GM23338 (cell line): ENCODE results near the gene POLR2L. TPM values are rescaled to one million over a fixed set of nuclear protein-coding genes. Genes with fewer than 3 reads are reported as not detected.

Experiments used
- ATAC-seq: fragments of 200-7000 bp; cut with Tn5 transposase; 3 replicates; pipeline ENCODE4 v1.9.1; 2020
- DNase-seq: peaks from one replicate; pipeline ENCODE4 v3.0.0-alpha.2; 2015; ENCODE audit warnings: low spot score
- H2AFZ ChIP-seq: fragments of 200-600 bp; sonication (generic); 2 replicates; pipeline ENCODE4 v1.8.0; 2016; ENCODE audit warnings: antibody characterized with exemption, mild to moderate bottlenecking, moderate library complexity
- H3F3A ChIP-seq: fragments of 200-600 bp; sonication (generic); replicated peaks from 2 replicates; pipeline ENCODE4 v1.8.0; 2017; ENCODE audit warnings: antibody characterized with exemption, mixed run types, low read depth
- H3K27ac ChIP-seq: fragments of 200-600 bp; sonication (generic); 2 replicates; pipeline ENCODE4 v1.6.1; 2016; ENCODE audit warnings: low read depth
- H3K27me3 ChIP-seq: fragments of 200-600 bp; sonication (generic); 2 replicates; pipeline ENCODE4 v1.8.0; 2016; ENCODE audit warnings: mild to moderate bottlenecking, mixed run types, moderate library complexity; ENCODE audit not compliant: insufficient read depth
- H3K36me3 ChIP-seq: fragments of 200-600 bp; sonication (generic); 2 replicates; pipeline ENCODE4 v1.8.0; 2016; ENCODE audit warnings: mild to moderate bottlenecking; ENCODE audit not compliant: insufficient read depth
- H3K4me1 ChIP-seq: fragments of 200-600 bp; sonication (generic); 2 replicates; pipeline ENCODE4 v1.8.0; 2016; ENCODE audit warnings: mild to moderate bottlenecking, moderate library complexity; ENCODE audit not compliant: insufficient read depth
- H3K4me2 ChIP-seq: fragments of 200-600 bp; sonication (generic); 2 replicates; pipeline ENCODE4 v1.7.1; 2017; ENCODE audit warnings: mixed run types
- H3K4me3 ChIP-seq: fragments of 200-600 bp; sonication (generic); 2 replicates; pipeline ENCODE4 v1.6.1; 2016; ENCODE audit warnings: mixed run types
- H3K79me2 ChIP-seq: fragments of 200-600 bp; sonication (generic); replicated peaks from 2 replicates; pipeline ENCODE4 v1.8.0; 2017; ENCODE audit warnings: mild to moderate bottlenecking; ENCODE audit not compliant: insufficient read depth
- H3K9me2 ChIP-seq: fragments of 200-600 bp; sonication (generic); 2 replicates; pipeline ENCODE4 v1.8.0; 2017; ENCODE audit not compliant: insufficient read depth
- H4K20me1 ChIP-seq: fragments of 200-600 bp; sonication (generic); replicated peaks from 2 replicates; pipeline ENCODE4 v1.8.0; 2017; ENCODE audit warnings: mild to moderate bottlenecking; ENCODE audit not compliant: insufficient read depth
- H3K27ac Mint-ChIP-seq: 2 replicates; pipeline ENCODE4 v1.8.0; 2020; ENCODE audit warnings: inconsistent platforms, mild to moderate bottlenecking, moderate library complexity, mixed read lengths
- H3K27me3 Mint-ChIP-seq: 3 replicates; pipeline ENCODE4 v1.8.0; 2022; ENCODE audit warnings: low read depth, mild to moderate bottlenecking, moderate library complexity, mixed read lengths, inconsistent platforms; ENCODE audit not compliant: insufficient read depth, poor library complexity
- H3K36me3 Mint-ChIP-seq: 3 replicates; pipeline ENCODE4 v1.8.0; 2021; ENCODE audit warnings: low read depth, mild to moderate bottlenecking, inconsistent platforms, moderate library complexity, mixed read lengths
- H3K4me1 Mint-ChIP-seq: 3 replicates; pipeline ENCODE4 v1.8.0; 2020; ENCODE audit warnings: mild to moderate bottlenecking, inconsistent platforms, mixed read lengths
- H3K4me3 Mint-ChIP-seq: 3 replicates; pipeline ENCODE4 v1.8.0; 2021; ENCODE audit warnings: moderate library complexity, mild to moderate bottlenecking, inconsistent platforms, mixed read lengths
- H3K9me3 Mint-ChIP-seq: 3 replicates; pipeline ENCODE4 v1.8.0; 2020; ENCODE audit warnings: moderate library complexity, mild to moderate bottlenecking, inconsistent platforms, mixed read lengths
- CREB1 ChIP-seq: fragments of 250-450 bp; sonication (Bioruptor Pico); IDR thresholded peaks from 2 replicates; pipeline ENCODE4 v1.5.0; 2020; ENCODE audit warnings: low read depth, mild to moderate bottlenecking, moderate library complexity
- CTCF ChIP-seq, 2 experiments: fragments of 200-600 bp in 1 of 2; sonication (generic) in 1 of 2; conservative IDR thresholded peaks; 2 replicates each; pipeline versions ENCODE4 v1.5.1 to v1.6.1; 2016 to 2017; ENCODE audit warnings: antibody characterized with exemption in 2 of 2, low read depth in 2 of 2, mild to moderate bottlenecking in 2 of 2, moderate library complexity in 1 of 2
- ETS1 ChIP-seq: IDR thresholded peaks from 2 replicates; pipeline ENCODE4 v1.6.1; 2016; ENCODE audit warnings: antibody characterized with exemption
- EZH2 ChIP-seq: fragments of 200-600 bp; sonication (generic); IDR thresholded peaks from one replicate; pipeline ENCODE4 v1.8.0; 2017; ENCODE audit warnings: antibody characterized with exemption, mild to moderate bottlenecking, low read depth; ENCODE audit not compliant: unreplicated experiment
- EZH2phosphoT487 ChIP-seq: fragments of 200-600 bp; sonication (generic); IDR thresholded peaks from one replicate; pipeline ENCODE4 v1.8.1; 2018; ENCODE audit warnings: antibody characterized with exemption; ENCODE audit not compliant: unreplicated experiment
- JUNB ChIP-seq: IDR thresholded peaks from one replicate; pipeline ENCODE4 v1.6.1; 2016; ENCODE audit warnings: antibody characterized with exemption; ENCODE audit not compliant: unreplicated experiment
- ZNF114 ChIP-seq: fragments of 250-450 bp; sonication (Bioruptor Pico); IDR thresholded peaks from 2 replicates; pipeline ENCODE4 v1.5.0; 2020; ENCODE audit warnings: mild to moderate bottlenecking, moderate library complexity
- ZNF331 ChIP-seq: fragments of 250-450 bp; sonication (Bioruptor Pico); IDR thresholded peaks from 2 replicates; pipeline ENCODE4 v1.5.0; 2020; ENCODE audit warnings: low read depth, mild to moderate bottlenecking, moderate library complexity
- ZNF462 ChIP-seq: fragments of 250-450 bp; sonication (Bioruptor Pico); IDR thresholded peaks from 2 replicates; pipeline ENCODE4 v1.5.0; 2020; ENCODE audit warnings: mild to moderate bottlenecking, moderate library complexity
- polyA plus RNA-seq: library from polyadenylated mRNA; unstranded; fragments of >200 nt; fragmentation: Nextera tagmentation; extraction: Ambion mirVana; gene quantifications from 2 replicates; pipeline ENCODE4 v1.2.1, GENCODE V29; 2016
- total RNA-seq: library from RNA; depleted of rRNA; stranded (reverse); fragments of >200 nt; shearing (Covaris generic); gene quantifications from 2 replicates; pipeline ENCODE4 v1.2.3, GENCODE V29; 2014

POLR2L gene
- total and polyA plus RNA-seq, 2 experiments from 2014 or later, result 32.2 to 369 TPM

DNA sequence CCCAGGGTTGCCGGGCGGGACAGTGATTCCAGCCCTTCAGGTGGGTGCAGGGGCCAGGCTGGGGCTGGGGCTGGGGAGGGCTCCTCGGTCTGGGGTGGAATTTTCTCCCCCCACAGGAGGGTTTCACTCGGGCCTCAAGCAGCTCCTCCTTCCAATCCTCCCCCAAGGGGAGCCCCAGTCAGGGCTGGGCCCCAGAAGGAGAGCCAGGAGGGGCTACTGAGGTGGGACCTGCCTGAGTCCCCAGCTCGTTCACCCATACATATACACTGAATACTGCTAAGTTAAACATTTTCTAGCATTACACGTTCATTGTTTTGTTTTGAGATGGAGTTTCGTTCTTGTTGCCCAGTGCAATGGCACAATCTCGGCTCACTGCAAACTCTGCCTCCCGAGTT, 16.1 kb downstream of the POLR2L start:
- peaks cover 7% of the 10 kb centered on the region; the same call in 1 of the 3 replicates for H3K36me3 Mint-ChIP-seq
- no peak overlapping the region for H2AFZ ChIP-seq
- H3K4me3 ChIP-seq, result peak overlapping the region; percentile 82
- H3K27ac Mint-ChIP-seq, result no peak overlapping the region
- peaks cover 6% of the 10 kb centered on the region; the same call in 1 of the 2 replicates for H4K20me1 ChIP-seq
- ATAC-seq, result no peak
- H3K27ac ChIP-seq, result no peak overlapping the region
- H3K79me2 ChIP-seq, result no peaks in the 10 kb centered on the region
- TF ChIP-seq CREB1 (CRISPR knock-in tag), result no peak
- no peaks in the 10 kb centered on the region; the same call in 2 of the 3 replicates for H3K9me3 Mint-ChIP-seq
- H3K9me2 ChIP-seq, result no peaks in the 10 kb centered on the region
- H3K27me3 ChIP-seq, result peaks cover 16% of the 10 kb centered on the region
- peak overlapping the region; percentile 98 for H3K4me2 ChIP-seq
- peaks cover 33% of the 10 kb centered on the region for H3K4me1 Mint-ChIP-seq
- no peak for DNase-seq
- H3K4me1 ChIP-seq, result peaks cover 20% of the 10 kb centered on the region
- peaks cover 17% of the 10 kb centered on the region for H3F3A ChIP-seq
- peaks cover 54% of the 10 kb centered on the region for H3K27me3 Mint-ChIP-seq
- H3K36me3 ChIP-seq, result no peaks in the 10 kb centered on the region
- peak overlapping the region; percentile 72 for H3K4me3 Mint-ChIP-seq

DNA sequence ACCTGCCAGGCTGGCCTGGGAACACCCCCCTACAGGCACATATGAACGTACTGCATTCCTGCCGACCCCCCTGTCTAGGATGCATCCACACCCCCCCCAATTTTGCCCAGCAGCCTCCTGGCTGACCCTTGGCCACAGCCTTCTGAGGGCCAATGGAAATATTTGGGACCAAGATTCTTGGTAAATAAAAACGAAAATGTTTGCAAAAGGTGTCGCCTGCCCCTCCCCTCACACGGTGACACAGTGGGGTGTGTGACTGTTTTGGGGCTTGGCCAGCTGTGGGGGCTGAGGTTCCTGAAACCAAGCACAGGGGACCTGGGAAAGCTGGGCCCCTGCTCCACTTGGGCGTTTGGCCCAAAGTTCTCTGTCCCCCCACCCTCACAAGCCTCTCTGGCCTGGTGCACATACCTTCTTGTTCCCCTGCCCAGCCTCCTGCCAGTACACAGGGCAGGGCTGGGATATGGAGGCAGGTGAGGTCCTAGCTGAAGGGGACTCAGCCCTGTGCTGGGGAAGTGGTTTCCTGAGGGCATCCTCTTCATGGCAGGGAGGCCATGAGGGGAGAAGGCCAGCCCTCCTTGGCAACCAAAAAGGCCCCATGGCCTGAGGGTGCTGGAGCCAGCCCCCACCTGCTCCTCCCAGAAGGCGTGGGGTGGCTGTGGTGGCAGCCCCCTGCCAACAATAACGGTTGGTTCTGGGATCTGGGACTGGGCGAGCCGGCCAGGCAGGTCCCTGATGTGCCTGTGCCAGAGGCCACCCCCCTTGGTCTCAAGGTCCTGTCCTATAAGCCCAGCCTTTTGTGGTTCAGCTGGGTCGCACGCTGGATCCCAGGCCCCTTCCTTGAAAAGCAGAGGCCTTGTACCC, 16.7 kb downstream of the POLR2L start:
- H3K36me3 Mint-ChIP-seq, result peaks cover 7% of the 10 kb centered on the region; the same call in 1 of the 3 replicates
- H3K4me1 Mint-ChIP-seq, result peaks cover 30% of the 10 kb centered on the region
- H3K4me1 ChIP-seq, result peaks cover 20% of the 10 kb centered on the region
- H3K27ac Mint-ChIP-seq, result no peak overlapping the region; the same call in 1 of the 2 replicates
- H3K9me2 ChIP-seq, result no peaks in the 10 kb centered on the region
- DNase-seq (no peak), ATAC-seq (no peak)
- H3K27me3 ChIP-seq, result peaks cover 9% of the 10 kb centered on the region; the same call in 1 of the 2 replicates
- no peak overlapping the region for H2AFZ ChIP-seq
- H3K9me3 Mint-ChIP-seq, result no peaks in the 10 kb centered on the region; the same call in 2 of the 3 replicates
- no peak overlapping the region for H3K27ac ChIP-seq
- peaks cover 17% of the 10 kb centered on the region for H3F3A ChIP-seq
- no peak overlapping the region; the same call in 1 of the 2 replicates for H3K4me2 ChIP-seq
- H3K27me3 Mint-ChIP-seq, result peaks cover 48% of the 10 kb centered on the region
- H3K79me2 ChIP-seq, result 0 out of 2 replicates have a peak, but pooled peaks cover under 1% of the 10 kb centered on the region
- peaks cover 12% of the 10 kb centered on the region; the same call in 1 of the 2 replicates for H4K20me1 ChIP-seq
- H3K4me3 Mint-ChIP-seq, result peak overlapping the region; percentile 42; the same call in 2 of the 3 replicates
- H3K4me3 ChIP-seq, result no peak overlapping the region
- no peaks in the 10 kb centered on the region for H3K36me3 ChIP-seq
- TF ChIP-seq CTCF (conservative IDR thresholded peaks at IDR 0.05; ENCODE audit: low read depth in 2 of 2) (no peak), JUNB (no peak), EZH2phosphoT487 (no peak), ETS1 (no peak), ZNF462 (CRISPR knock-in tag) (no peak), ZNF331 (no peak), ZNF114 (CRISPR knock-in tag) (no peak), CREB1 (CRISPR knock-in tag) (no peak), EZH2 (no peak)
